K562 (cell line): ENCODE data around the gene CEP350. TPM values are rescaled to one million over a fixed set of nuclear protein-coding genes. Genes with fewer than 3 reads are reported as not detected.

Experiments
- CTCFL ChIP-seq: IDR thresholded peaks from 2 replicates; pipeline ENCODE4 v1.6.1; 2011; ENCODE audit warnings: borderline replicate concordance, low read depth, mild to moderate bottlenecking, moderate library complexity, low read length; ENCODE audit not compliant: insufficient read depth, poor library complexity, severe bottlenecking
- ETS2 ChIP-seq: IDR thresholded peaks from 2 replicates; pipeline ENCODE4 v1.6.1; 2016; ENCODE audit warnings: borderline replicate concordance, missing genetic modification characterization, mild to moderate bottlenecking, moderate library complexity, missing compliant biosample characterization; ENCODE audit not compliant: poor library complexity, severe bottlenecking
- FOS ChIP-seq: IDR thresholded peaks from 3 replicates; pipeline ENCODE4 v1.6.1; 2011; ENCODE audit not compliant: insufficient read length; ENCODE audit errors: extremely low read depth
- MXI1 ChIP-seq: IDR thresholded peaks from 2 replicates; pipeline ENCODE4 v1.6.1; 2011; ENCODE audit warnings: low read depth, mild to moderate bottlenecking, improper control_type of control experiment, low read length
- MYBL2 ChIP-seq, 2 experiments: fragments of 450-650 bp in 1 of 2; sonication (generic) in 1 of 2; formaldehyde crosslinking in 1 of 2; IDR thresholded peaks; 2 replicates each; pipeline versions ENCODE4 v1.6.1 to v1.8.1; 2017 to 2022; ENCODE audit warnings: borderline replicate concordance in 1 of 2, inconsistent platforms in 1 of 2, low read depth in 1 of 2, mild to moderate bottlenecking in 1 of 2, missing genetic modification reagents in 1 of 2, moderate library complexity in 1 of 2
- SMARCB1 ChIP-seq: IDR thresholded peaks from 2 replicates; pipeline ENCODE4 v1.6.1; 2011; ENCODE audit warnings: improper control_type of control experiment, low read depth; ENCODE audit not compliant: insufficient read length
- ZNF282 ChIP-seq: sonication (generic); formaldehyde crosslinking; IDR thresholded peaks from 2 replicates; pipeline ENCODE4 v1.8.1; 2023; ENCODE audit warnings: missing genetic modification reagents
- polyA plus RNA-seq, 8 experiments: library from polyadenylated mRNA; depleted of rRNA in 4 of 8; stranded (reverse) in 5 of 8; unstranded in 3 of 8; fragments of >200 nt; fragmentation: Nextera tagmentation in 2 of 8; fragmentation: Illumina TruSeq in 1 of 8; extraction: Ambion mirVana in 2 of 8; extraction: Trizol in 1 of 8; gene quantifications; 2 replicates each; pipeline versions ENCODE4 v1.2.1 to v1.2.3, GENCODE V29; 2011 to 2014; ENCODE audit warnings: inconsistent platforms in 1 of 8, missing spikeins in 1 of 8
- total RNA-seq, 7 experiments: library from RNA; depleted of rRNA in 6 of 7; stranded (reverse); fragments of >200 nt in 6 of 7; fragmentation: Illumina TruSeq in 2 of 7; extraction: Trizol in 2 of 7; gene quantifications; 2 replicates each; pipeline versions ENCODE4 v1.2.1 to v1.2.3, GENCODE V29; 2011 to 2021; ENCODE audit warnings: low replicate concordance in 1 of 7
- TF ChIP-seq, protein P1 (sequence below): fragments of 450-650 bp; IDR thresholded peaks from 2 replicates; pipeline ENCODE4 v1.6.1; 2017; ENCODE audit warnings: antibody characterized with exemption, mild to moderate bottlenecking

Gene CEP350
- total and polyA plus RNA-seq, 9 of the 15 experiments (the other 6 are each of a cell fraction or from before 2014, with no cell fraction given), result 8.3 to 64.3 (median 28.0) TPM

DNA sequence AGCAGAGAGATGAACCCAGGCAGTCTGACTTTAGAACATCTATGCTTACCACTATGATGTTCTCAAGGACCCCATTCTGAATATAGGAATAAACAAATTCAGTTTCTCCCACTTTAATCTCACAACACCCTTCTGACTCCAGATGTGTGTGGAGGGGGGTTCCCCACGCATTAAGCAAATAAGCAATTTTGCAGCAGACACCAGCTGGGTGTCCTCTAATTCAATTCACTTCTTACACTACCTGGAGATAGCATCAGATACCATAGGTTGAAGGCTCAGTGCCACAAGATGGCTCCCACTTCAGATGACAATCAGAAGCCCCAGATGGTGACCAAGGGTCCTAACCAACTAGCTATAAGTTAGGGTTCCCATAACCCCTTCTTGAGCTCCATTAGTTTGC, 30.3 kb upstream of the CEP350 start (continued):
- TF ChIP-seq, protein P1, sequence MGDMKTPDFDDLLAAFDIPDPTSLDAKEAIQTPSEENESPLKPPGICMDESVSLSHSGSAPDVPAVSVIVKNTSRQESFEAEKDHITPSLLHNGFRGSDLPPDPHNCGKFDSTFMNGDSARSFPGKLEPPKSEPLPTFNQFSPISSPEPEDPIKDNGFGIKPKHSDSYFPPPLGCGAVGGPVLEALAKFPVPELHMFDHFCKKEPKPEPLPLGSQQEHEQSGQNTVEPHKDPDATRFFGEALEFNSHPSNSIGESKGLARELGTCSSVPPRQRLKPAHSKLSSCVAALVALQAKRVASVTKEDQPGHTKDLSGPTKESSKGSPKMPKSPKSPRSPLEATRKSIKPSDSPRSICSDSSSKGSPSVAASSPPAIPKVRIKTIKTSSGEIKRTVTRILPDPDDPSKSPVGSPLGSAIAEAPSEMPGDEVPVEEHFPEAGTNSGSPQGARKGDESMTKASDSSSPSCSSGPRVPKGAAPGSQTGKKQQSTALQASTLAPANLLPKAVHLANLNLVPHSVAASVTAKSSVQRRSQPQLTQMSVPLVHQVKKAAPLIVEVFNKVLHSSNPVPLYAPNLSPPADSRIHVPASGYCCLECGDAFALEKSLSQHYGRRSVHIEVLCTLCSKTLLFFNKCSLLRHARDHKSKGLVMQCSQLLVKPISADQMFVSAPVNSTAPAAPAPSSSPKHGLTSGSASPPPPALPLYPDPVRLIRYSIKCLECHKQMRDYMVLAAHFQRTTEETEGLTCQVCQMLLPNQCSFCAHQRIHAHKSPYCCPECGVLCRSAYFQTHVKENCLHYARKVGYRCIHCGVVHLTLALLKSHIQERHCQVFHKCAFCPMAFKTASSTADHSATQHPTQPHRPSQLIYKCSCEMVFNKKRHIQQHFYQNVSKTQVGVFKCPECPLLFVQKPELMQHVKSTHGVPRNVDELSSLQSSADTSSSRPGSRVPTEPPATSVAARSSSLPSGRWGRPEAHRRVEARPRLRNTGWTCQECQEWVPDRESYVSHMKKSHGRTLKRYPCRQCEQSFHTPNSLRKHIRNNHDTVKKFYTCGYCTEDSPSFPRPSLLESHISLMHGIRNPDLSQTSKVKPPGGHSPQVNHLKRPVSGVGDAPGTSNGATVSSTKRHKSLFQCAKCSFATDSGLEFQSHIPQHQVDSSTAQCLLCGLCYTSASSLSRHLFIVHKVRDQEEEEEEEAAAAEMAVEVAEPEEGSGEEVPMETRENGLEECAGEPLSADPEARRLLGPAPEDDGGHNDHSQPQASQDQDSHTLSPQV, result no peak
- no peak for TF ChIP-seq FOS
- TF ChIP-seq MYBL2 (IDR thresholded peaks at IDR 0.05; ENCODE audit: low read depth), result no peak
- no peak for TF ChIP-seq MYBL2 (CRISPR knock-in tag; IDR thresholded peaks at IDR 0.05; ENCODE audit: borderline replicate concordance)
- no peak for TF ChIP-seq CTCFL
- no peak for TF ChIP-seq SMARCB1
- no peak for TF ChIP-seq ETS2 (tag)
- TF ChIP-seq MXI1, result no peak
- no peak for TF ChIP-seq ZNF282 (CRISPR knock-in tag)
